Astrocyte (in vitro differentiated cells and primary cell): ENCODE results near the gene PPM1H.

Experiments
- EZH2 ChIP-seq: IDR thresholded peaks from 2 replicates; pipeline ENCODE4 v1.6.1; 2012; ENCODE audit warnings: mild to moderate bottlenecking, low read length, inconsistent platforms; ENCODE audit not compliant: insufficient read depth
- TF ChIP-seq, protein P1 (sequence below): IDR thresholded peaks from 2 replicates; pipeline ENCODE4 v1.5.1; 2011; ENCODE audit warnings: low read depth, mild to moderate bottlenecking, inconsistent platforms, low read length, moderate library complexity; ENCODE audit not compliant: insufficient read depth

- TF ChIP-seq EZH2, result no peak
- TF ChIP-seq, protein P1, sequence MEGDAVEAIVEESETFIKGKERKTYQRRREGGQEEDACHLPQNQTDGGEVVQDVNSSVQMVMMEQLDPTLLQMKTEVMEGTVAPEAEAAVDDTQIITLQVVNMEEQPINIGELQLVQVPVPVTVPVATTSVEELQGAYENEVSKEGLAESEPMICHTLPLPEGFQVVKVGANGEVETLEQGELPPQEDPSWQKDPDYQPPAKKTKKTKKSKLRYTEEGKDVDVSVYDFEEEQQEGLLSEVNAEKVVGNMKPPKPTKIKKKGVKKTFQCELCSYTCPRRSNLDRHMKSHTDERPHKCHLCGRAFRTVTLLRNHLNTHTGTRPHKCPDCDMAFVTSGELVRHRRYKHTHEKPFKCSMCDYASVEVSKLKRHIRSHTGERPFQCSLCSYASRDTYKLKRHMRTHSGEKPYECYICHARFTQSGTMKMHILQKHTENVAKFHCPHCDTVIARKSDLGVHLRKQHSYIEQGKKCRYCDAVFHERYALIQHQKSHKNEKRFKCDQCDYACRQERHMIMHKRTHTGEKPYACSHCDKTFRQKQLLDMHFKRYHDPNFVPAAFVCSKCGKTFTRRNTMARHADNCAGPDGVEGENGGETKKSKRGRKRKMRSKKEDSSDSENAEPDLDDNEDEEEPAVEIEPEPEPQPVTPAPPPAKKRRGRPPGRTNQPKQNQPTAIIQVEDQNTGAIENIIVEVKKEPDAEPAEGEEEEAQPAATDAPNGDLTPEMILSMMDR, result no peak
Observed at GRCh38 chr12:62712681-62713573, 222.0 kb downstream of the PPM1H start.
